ENCODE data around the gene S100A6. TPM values are rescaled to one million over a fixed set of nuclear protein-coding genes. Genes with fewer than 3 reads are reported as not detected.

The S100A6 gene
- total RNA-seq, 5 donors from 2014 or later (not counting 1 experiment from before 2014, with no cell fraction given): 200 to 467 (median 400) TPM

- DNase-seq (peak in 20 of 35 experiments; percentile 15 to 62 (median 36)), ATAC-seq (replicated peaks in 1 of 4) (peak; percentile 13 to 38 (median 26))
- H3K4me1 ChIP-seq (ENCODE audit: control insufficient read depth in 1 of 2, extremely low read depth in 1 of 2, insufficient read depth in 2 of 2, low read length in 2 of 2): peaks cover 33 to 55% of the 10 kb centered on the region in 2 experiments
- Mint-ChIP-seq H3K9me3 (no peaks in the 10 kb centered on the region), H3K36me3 (peaks cover 28% of the 10 kb centered on the region), H3K27me3 (no peaks in the 10 kb centered on the region), H3K4me3 (peak overlapping the region; percentile 90 to 94 (median 94)), H3K4me1 (peaks cover 57 to 68% (median 60%) of the 10 kb centered on the region in 3 donors), H3K27ac (peak overlapping the region; percentile 91 to 97)
- peak overlapping the region; percentile 96 for H3K27ac ChIP-seq (ENCODE audit: low read length)
- no peaks in the 10 kb centered on the region for H3K27me3 ChIP-seq (replicated peaks in 1 of 2; ENCODE audit: control insufficient read depth in 2 of 2, extremely low read depth in 1 of 2, insufficient read depth in 2 of 2, low read length in 1 of 2)
- CTCF ChIA-PET: interaction anchor here (1.1 to 3.2 kb wide), 15 partner anchors 8 to 102 kb away, joined by 3 to 35 read pairs (median 10); partner anchors contain the start of genes S100A4 (in 2 of the 2), S100A5 (in 2 of the 2) and CHTOP (in 1 of the 2)
- WGBS (ENCODE audit: insufficient coverage): 93% methylated on average over 2 of the region's 2 CpGs
- H3K36me3 ChIP-seq (ENCODE audit: control insufficient read depth in 2 of 2, extremely low read depth in 1 of 2, insufficient read depth in 1 of 2, low read length in 1 of 2): peaks cover 3 to 14% of the 10 kb centered on the region in 2 donors
- no peaks in the 10 kb centered on the region for H3K9me3 ChIP-seq
- POLR2A ChIA-PET: interaction anchor here in 1 of 2 donors (1.3 to 1.9 kb wide), 3 partner anchors 12 to 38 kb away, joined by 3 to 7 read pairs (median 4); no protein-coding TSS in a partner anchor
- no peak overlapping the region for H3K4me3 ChIP-seq (ENCODE audit: control insufficient read depth in 1 of 2, extremely low read depth in 1 of 2, low read length in 1 of 2)
Measured at GRCh38 chr1:153532181-153532580, 3.6 kb downstream of the S100A6 start.

- H3K9me3 Mint-ChIP-seq: no peaks in the 10 kb centered on the region
- Histone ChIP-seq H3K4me1 (ENCODE audit: control insufficient read depth in 1 of 2, extremely low read depth in 1 of 2, insufficient read depth in 2 of 2, low read length in 2 of 2) (peaks cover 31 to 49% of the 10 kb centered on the region in 2 experiments), H3K36me3 (ENCODE audit: control insufficient read depth in 2 of 2, extremely low read depth in 1 of 2, insufficient read depth in 1 of 2, low read length in 1 of 2) (peaks cover 3 to 14% of the 10 kb centered on the region in 2 donors), H3K9me3 (no peaks in the 10 kb centered on the region), H3K27me3 (replicated peaks in 1 of 2; ENCODE audit: control insufficient read depth in 2 of 2, extremely low read depth in 1 of 2, insufficient read depth in 2 of 2, low read length in 1 of 2) (no peaks in the 10 kb centered on the region), H3K27ac (ENCODE audit: low read length) (peak overlapping the region; percentile 96), H3K4me3 (ENCODE audit: control insufficient read depth in 1 of 2, extremely low read depth in 1 of 2, low read length in 1 of 2) (no peak overlapping the region)
- H3K27ac Mint-ChIP-seq: peak overlapping the region; percentile 91 to 97
- ATAC-seq (replicated peaks in 1 of 4) (no peak), DNase-seq (no peak)
- WGBS (ENCODE audit: insufficient coverage): 100% methylated on average over 1 of the region's 3 CpGs
- POLR2A ChIA-PET: interaction anchor here in 1 of 2 donors (1.3 to 1.6 kb wide), 2 partner anchors 13 to 39 kb away, joined by 3 to 4 read pairs; no protein-coding TSS in a partner anchor
- CTCF ChIA-PET: interaction anchor here (0.6 to 3.2 kb wide), 11 partner anchors 9 to 68 kb away, joined by 3 to 35 read pairs (median 11); partner anchors contain the start of genes S100A5 (in 2 of the 2) and S100A4 (in 1 of the 2)
- H3K36me3 Mint-ChIP-seq: peaks cover 28% of the 10 kb centered on the region
- no peaks in the 10 kb centered on the region for H3K27me3 Mint-ChIP-seq
- H3K4me1 Mint-ChIP-seq: peaks cover 53 to 62% (median 57%) of the 10 kb centered on the region in 3 donors
- no peak overlapping the region for H3K4me3 Mint-ChIP-seq
Measured at GRCh38 chr1:153531638-153532037, 4.2 kb downstream of the S100A6 start.

- POLR2A ChIA-PET: no interaction called here
- no peaks in the 10 kb centered on the region for H3K27me3 ChIP-seq (replicated peaks in 1 of 2; ENCODE audit: control insufficient read depth in 2 of 2, extremely low read depth in 1 of 2, insufficient read depth in 2 of 2, low read length in 1 of 2)
- no peak overlapping the region for H3K4me3 ChIP-seq (ENCODE audit: control insufficient read depth in 1 of 2, extremely low read depth in 1 of 2, low read length in 1 of 2)
- no peaks in the 10 kb centered on the region for H3K36me3 ChIP-seq (ENCODE audit: control insufficient read depth in 2 of 2, extremely low read depth in 1 of 2, insufficient read depth in 1 of 2, low read length in 1 of 2)
- H3K9me3 ChIP-seq: no peaks in the 10 kb centered on the region
- no peak for ATAC-seq (replicated peaks in 1 of 4)
- no peak for DNase-seq
- Mint-ChIP-seq H3K36me3 (peaks cover 11% of the 10 kb centered on the region), H3K27ac (no peak overlapping the region), H3K27me3 (no peaks in the 10 kb centered on the region), H3K4me3 (no peak overlapping the region), H3K9me3 (no peaks in the 10 kb centered on the region), H3K4me1 (peaks cover 18 to 26% (median 23%) of the 10 kb centered on the region in 3 donors)
- peaks cover 13% of the 10 kb centered on the region in 2 experiments for H3K4me1 ChIP-seq (ENCODE audit: control insufficient read depth in 1 of 2, extremely low read depth in 1 of 2, insufficient read depth in 2 of 2, low read length in 2 of 2)
- 100% methylated on average over 2 of the region's 5 CpGs for WGBS (ENCODE audit: insufficient coverage)
- H3K27ac ChIP-seq (ENCODE audit: low read length): no peak overlapping the region
- CTCF ChIA-PET: interaction anchor here in 1 of 2 donors (0.5 kb wide), 1 partner anchor 11 kb away, joined by 3 read pairs; no protein-coding TSS in a partner anchor
Measured at GRCh38 chr1:153527683-153528040, 8.1 kb downstream of the S100A6 start.

- ChIA-PET CTCF (no interaction called here), POLR2A (no interaction called here)
- Mint-ChIP-seq H3K9me3 (no peaks in the 10 kb centered on the region), H3K27ac (no peak overlapping the region), H3K4me1 (peaks cover 13 to 22% (median 21%) of the 10 kb centered on the region in 3 donors), H3K27me3 (no peaks in the 10 kb centered on the region), H3K36me3 (peaks cover 11% of the 10 kb centered on the region), H3K4me3 (no peak overlapping the region)
- H3K27me3 ChIP-seq (replicated peaks in 1 of 2; ENCODE audit: control insufficient read depth in 2 of 2, extremely low read depth in 1 of 2, insufficient read depth in 2 of 2, low read length in 1 of 2): no peaks in the 10 kb centered on the region
- no peaks in the 10 kb centered on the region for H3K9me3 ChIP-seq
- 93% methylated on average over 6 of the region's 8 CpGs for WGBS (ENCODE audit: insufficient coverage)
- H3K36me3 ChIP-seq (ENCODE audit: control insufficient read depth in 2 of 2, extremely low read depth in 1 of 2, insufficient read depth in 1 of 2, low read length in 1 of 2): no peaks in the 10 kb centered on the region
- H3K4me3 ChIP-seq (ENCODE audit: control insufficient read depth in 1 of 2, extremely low read depth in 1 of 2, low read length in 1 of 2): no peak overlapping the region
- DNase-seq: no peak
- H3K4me1 ChIP-seq (ENCODE audit: control insufficient read depth in 1 of 2, extremely low read depth in 1 of 2, insufficient read depth in 2 of 2, low read length in 2 of 2): peaks cover 8% of the 10 kb centered on the region in 2 experiments
- H3K27ac ChIP-seq (ENCODE audit: low read length): no peak overlapping the region
- ATAC-seq (replicated peaks in 1 of 4): no peak
Measured at GRCh38 chr1:153527023-153527682, 8.6 kb downstream of the S100A6 start.

GRCh38 chr1:153526132-153526543 is 9.7 kb downstream of the S100A6 start:
- DNase-seq: no peak
- ChIA-PET POLR2A (no interaction called here), CTCF (no interaction called here)
- Mint-ChIP-seq H3K9me3 (no peaks in the 10 kb centered on the region), H3K27me3 (no peaks in the 10 kb centered on the region), H3K36me3 (peaks cover 11% of the 10 kb centered on the region), H3K27ac (no peak overlapping the region), H3K4me3 (no peak overlapping the region), H3K4me1 (peaks cover 3 to 12% (median 11%) of the 10 kb centered on the region in 3 donors)
- WGBS (ENCODE audit: insufficient coverage): 86% methylated on average over 5 of the region's 8 CpGs
- no peaks in the 10 kb centered on the region for H3K4me1 ChIP-seq (ENCODE audit: control insufficient read depth in 1 of 2, extremely low read depth in 1 of 2, insufficient read depth in 2 of 2, low read length in 2 of 2)
- no peak overlapping the region for H3K27ac ChIP-seq (ENCODE audit: low read length)
- H3K36me3 ChIP-seq (ENCODE audit: control insufficient read depth in 2 of 2, extremely low read depth in 1 of 2, insufficient read depth in 1 of 2, low read length in 1 of 2): no peaks in the 10 kb centered on the region
- ATAC-seq (replicated peaks in 1 of 4): no peak
- H3K9me3 ChIP-seq: no peaks in the 10 kb centered on the region
- no peak overlapping the region for H3K4me3 ChIP-seq (ENCODE audit: control insufficient read depth in 1 of 2, extremely low read depth in 1 of 2, low read length in 1 of 2)
- no peaks in the 10 kb centered on the region for H3K27me3 ChIP-seq (replicated peaks in 1 of 2; ENCODE audit: control insufficient read depth in 2 of 2, extremely low read depth in 1 of 2, insufficient read depth in 2 of 2, low read length in 1 of 2)

GRCh38 chr1:153525088-153525728 is 10.6 kb downstream of the S100A6 start:
- peaks cover 0 to 4% (median 4%) of the 10 kb centered on the region in 3 donors for H3K4me1 Mint-ChIP-seq
- H3K27me3 Mint-ChIP-seq: no peaks in the 10 kb centered on the region
- ATAC-seq (replicated peaks in 1 of 4): no peak
- H3K4me3 Mint-ChIP-seq: no peak overlapping the region
- WGBS (ENCODE audit: insufficient coverage): 50% methylated on average over 2 of the region's 3 CpGs
- no peak overlapping the region for H3K4me3 ChIP-seq (ENCODE audit: control insufficient read depth in 1 of 2, extremely low read depth in 1 of 2, low read length in 1 of 2)
- H3K27me3 ChIP-seq (replicated peaks in 1 of 2; ENCODE audit: control insufficient read depth in 2 of 2, extremely low read depth in 1 of 2, insufficient read depth in 2 of 2, low read length in 1 of 2): no peaks in the 10 kb centered on the region
- no peaks in the 10 kb centered on the region for H3K4me1 ChIP-seq (ENCODE audit: control insufficient read depth in 1 of 2, extremely low read depth in 1 of 2, insufficient read depth in 2 of 2, low read length in 2 of 2)
- POLR2A ChIA-PET: no interaction called here
- DNase-seq: no peak
- no peaks in the 10 kb centered on the region for H3K36me3 ChIP-seq (ENCODE audit: control insufficient read depth in 2 of 2, extremely low read depth in 1 of 2, insufficient read depth in 1 of 2, low read length in 1 of 2)
- CTCF ChIA-PET: interaction anchor here in 1 of 2 donors (0.6 to 1.1 kb wide), 3 partner anchors 15 to 27 kb away, joined by 3 to 7 read pairs (median 3); partner anchors contain the start of gene S100A5
- H3K9me3 ChIP-seq: no peaks in the 10 kb centered on the region
- no peak overlapping the region for H3K27ac ChIP-seq (ENCODE audit: low read length)
- no peaks in the 10 kb centered on the region for H3K9me3 Mint-ChIP-seq
- no peak overlapping the region for H3K27ac Mint-ChIP-seq
- H3K36me3 Mint-ChIP-seq: peaks cover 11% of the 10 kb centered on the region
